GM23338 (cell line): ENCODE measurements around the gene CUL7. TPM values are rescaled to one million over a fixed set of nuclear protein-coding genes. Genes with fewer than 3 reads are reported as not detected.

Experiments
- ATAC-seq: fragments of 200-7000 bp; cut with Tn5 transposase; 3 replicates; pipeline ENCODE4 v1.9.1; 2020
- DNase-seq: peaks from one replicate; pipeline ENCODE4 v3.0.0-alpha.2; 2015; ENCODE audit warnings: low spot score
- H2AFZ ChIP-seq: fragments of 200-600 bp; sonication (generic); 2 replicates; pipeline ENCODE4 v1.8.0; 2016; ENCODE audit warnings: antibody characterized with exemption, mild to moderate bottlenecking, moderate library complexity
- H3F3A ChIP-seq: fragments of 200-600 bp; sonication (generic); replicated peaks from 2 replicates; pipeline ENCODE4 v1.8.0; 2017; ENCODE audit warnings: antibody characterized with exemption, mixed run types, low read depth
- H3K27ac ChIP-seq: fragments of 200-600 bp; sonication (generic); 2 replicates; pipeline ENCODE4 v1.6.1; 2016; ENCODE audit warnings: low read depth
- H3K27me3 ChIP-seq: fragments of 200-600 bp; sonication (generic); 2 replicates; pipeline ENCODE4 v1.8.0; 2016; ENCODE audit warnings: mild to moderate bottlenecking, mixed run types, moderate library complexity; ENCODE audit not compliant: insufficient read depth
- H3K36me3 ChIP-seq: fragments of 200-600 bp; sonication (generic); 2 replicates; pipeline ENCODE4 v1.8.0; 2016; ENCODE audit warnings: mild to moderate bottlenecking; ENCODE audit not compliant: insufficient read depth
- H3K4me1 ChIP-seq: fragments of 200-600 bp; sonication (generic); 2 replicates; pipeline ENCODE4 v1.8.0; 2016; ENCODE audit warnings: mild to moderate bottlenecking, moderate library complexity; ENCODE audit not compliant: insufficient read depth
- H3K4me2 ChIP-seq: fragments of 200-600 bp; sonication (generic); 2 replicates; pipeline ENCODE4 v1.7.1; 2017; ENCODE audit warnings: mixed run types
- H3K4me3 ChIP-seq: fragments of 200-600 bp; sonication (generic); 2 replicates; pipeline ENCODE4 v1.6.1; 2016; ENCODE audit warnings: mixed run types
- H3K79me2 ChIP-seq: fragments of 200-600 bp; sonication (generic); replicated peaks from 2 replicates; pipeline ENCODE4 v1.8.0; 2017; ENCODE audit warnings: mild to moderate bottlenecking; ENCODE audit not compliant: insufficient read depth
- H3K9me2 ChIP-seq: fragments of 200-600 bp; sonication (generic); 2 replicates; pipeline ENCODE4 v1.8.0; 2017; ENCODE audit not compliant: insufficient read depth
- H4K20me1 ChIP-seq: fragments of 200-600 bp; sonication (generic); replicated peaks from 2 replicates; pipeline ENCODE4 v1.8.0; 2017; ENCODE audit warnings: mild to moderate bottlenecking; ENCODE audit not compliant: insufficient read depth
- H3K27ac Mint-ChIP-seq: 2 replicates; pipeline ENCODE4 v1.8.0; 2020; ENCODE audit warnings: inconsistent platforms, mild to moderate bottlenecking, moderate library complexity, mixed read lengths
- H3K27me3 Mint-ChIP-seq: 3 replicates; pipeline ENCODE4 v1.8.0; 2022; ENCODE audit warnings: low read depth, mild to moderate bottlenecking, moderate library complexity, mixed read lengths, inconsistent platforms; ENCODE audit not compliant: insufficient read depth, poor library complexity
- H3K36me3 Mint-ChIP-seq: 3 replicates; pipeline ENCODE4 v1.8.0; 2021; ENCODE audit warnings: low read depth, mild to moderate bottlenecking, inconsistent platforms, moderate library complexity, mixed read lengths
- H3K4me1 Mint-ChIP-seq: 3 replicates; pipeline ENCODE4 v1.8.0; 2020; ENCODE audit warnings: mild to moderate bottlenecking, inconsistent platforms, mixed read lengths
- H3K4me3 Mint-ChIP-seq: 3 replicates; pipeline ENCODE4 v1.8.0; 2021; ENCODE audit warnings: moderate library complexity, mild to moderate bottlenecking, inconsistent platforms, mixed read lengths
- H3K9me3 Mint-ChIP-seq: 3 replicates; pipeline ENCODE4 v1.8.0; 2020; ENCODE audit warnings: moderate library complexity, mild to moderate bottlenecking, inconsistent platforms, mixed read lengths
- CREB1 ChIP-seq: fragments of 250-450 bp; sonication (Bioruptor Pico); IDR thresholded peaks from 2 replicates; pipeline ENCODE4 v1.5.0; 2020; ENCODE audit warnings: low read depth, mild to moderate bottlenecking, moderate library complexity
- CTCF ChIP-seq, 2 experiments: fragments of 200-600 bp in 1 of 2; sonication (generic) in 1 of 2; conservative IDR thresholded peaks; 2 replicates each; pipeline versions ENCODE4 v1.5.1 to v1.6.1; 2016 to 2017; ENCODE audit warnings: antibody characterized with exemption in 2 of 2, low read depth in 2 of 2, mild to moderate bottlenecking in 2 of 2, moderate library complexity in 1 of 2
- ETS1 ChIP-seq: IDR thresholded peaks from 2 replicates; pipeline ENCODE4 v1.6.1; 2016; ENCODE audit warnings: antibody characterized with exemption
- EZH2 ChIP-seq: fragments of 200-600 bp; sonication (generic); IDR thresholded peaks from one replicate; pipeline ENCODE4 v1.8.0; 2017; ENCODE audit warnings: antibody characterized with exemption, mild to moderate bottlenecking, low read depth; ENCODE audit not compliant: unreplicated experiment
- EZH2phosphoT487 ChIP-seq: fragments of 200-600 bp; sonication (generic); IDR thresholded peaks from one replicate; pipeline ENCODE4 v1.8.1; 2018; ENCODE audit warnings: antibody characterized with exemption; ENCODE audit not compliant: unreplicated experiment
- NANOG ChIP-seq: IDR thresholded peaks from 2 replicates; pipeline ENCODE4 v1.6.1; 2016; ENCODE audit warnings: antibody characterized with exemption, borderline replicate concordance
- POLR2AphosphoS5 ChIP-seq: IDR thresholded peaks from 2 replicates; pipeline ENCODE4 v1.6.1; 2016; ENCODE audit warnings: antibody characterized with exemption, low read depth
- REST ChIP-seq: IDR thresholded peaks from one replicate; pipeline ENCODE4 v1.6.1; 2018; ENCODE audit warnings: antibody characterized with exemption; ENCODE audit not compliant: unreplicated experiment
- STAT1 ChIP-seq: IDR thresholded peaks from one replicate; pipeline ENCODE4 v1.6.1; 2016; ENCODE audit warnings: antibody characterized with exemption; ENCODE audit not compliant: unreplicated experiment
- ZNF114 ChIP-seq: fragments of 250-450 bp; sonication (Bioruptor Pico); IDR thresholded peaks from 2 replicates; pipeline ENCODE4 v1.5.0; 2020; ENCODE audit warnings: mild to moderate bottlenecking, moderate library complexity
- ZNF331 ChIP-seq: fragments of 250-450 bp; sonication (Bioruptor Pico); IDR thresholded peaks from 2 replicates; pipeline ENCODE4 v1.5.0; 2020; ENCODE audit warnings: low read depth, mild to moderate bottlenecking, moderate library complexity
- polyA plus RNA-seq: library from polyadenylated mRNA; unstranded; fragments of >200 nt; fragmentation: Nextera tagmentation; extraction: Ambion mirVana; gene quantifications from 2 replicates; pipeline ENCODE4 v1.2.1, GENCODE V29; 2016
- total RNA-seq: library from RNA; depleted of rRNA; stranded (reverse); fragments of >200 nt; shearing (Covaris generic); gene quantifications from 2 replicates; pipeline ENCODE4 v1.2.3, GENCODE V29; 2014

Gene CUL7
- total and polyA plus RNA-seq, 2 experiments from 2014 or later, result 3.4 to 13.2 TPM

GRCh38 chr6:43090559-43090956, 36.9 kb upstream of the CUL7 start (continued):
- TF ChIP-seq CTCF (conservative IDR thresholded peaks at IDR 0.05; ENCODE audit: low read depth in 2 of 2) (no peak), CREB1 (CRISPR knock-in tag) (no peak)

GRCh38 chr6:43089874-43090558, 36.4 kb upstream of the CUL7 start:
- Histone ChIP-seq H3K27ac (peak overlapping the region; percentile 93), H3K4me3 (peak overlapping the region; percentile 44), H2AFZ (no peak overlapping the region), H3K36me3 (no peaks in the 10 kb centered on the region), H3F3A (peaks cover 16% of the 10 kb centered on the region), H4K20me1 (peaks cover 6% of the 10 kb centered on the region), H3K9me2 (no peaks in the 10 kb centered on the region), H3K79me2 (peaks cover 74% of the 10 kb centered on the region), H3K4me2 (peak overlapping the region; percentile 70), H3K4me1 (peaks cover 52% of the 10 kb centered on the region), H3K27me3 (no peaks in the 10 kb centered on the region)
- ATAC-seq (peak; percentile 55), DNase-seq (peak; percentile 63)
- no peaks in the 10 kb centered on the region for H3K9me3 Mint-ChIP-seq
- peaks cover 5% of the 10 kb centered on the region for H3K27me3 Mint-ChIP-seq
- H3K4me1 Mint-ChIP-seq, result peaks cover 62% of the 10 kb centered on the region
- H3K4me3 Mint-ChIP-seq, result peak overlapping the region; percentile 46
- H3K36me3 Mint-ChIP-seq, result no peaks in the 10 kb centered on the region; the same call in 2 of the 3 replicates
- peak overlapping the region; percentile 92 for H3K27ac Mint-ChIP-seq
- TF ChIP-seq CTCF (conservative IDR thresholded peaks at IDR 0.05; ENCODE audit: low read depth in 2 of 2), result no peak
- no peak for TF ChIP-seq ZNF114 (CRISPR knock-in tag)
- TF ChIP-seq NANOG, result no peak
- TF ChIP-seq EZH2phosphoT487, result no peak
- no peak for TF ChIP-seq REST
- no peak for TF ChIP-seq EZH2
- no peak for TF ChIP-seq ZNF331
- TF ChIP-seq ETS1, result no peak
- TF ChIP-seq STAT1, result no peak
- no peak for TF ChIP-seq POLR2AphosphoS5
